HG02852 (cell line): ENCODE measurements around the gene UVSSA.
"Not testable (repeated sequence)": the region's sequence is repeated elsewhere in the genome, so short reads cannot be mapped to it uniquely, and the experiment has no call there.

ENCODE experiments used
- ATAC-seq: cut with Tn5 transposase; IDR thresholded peaks from one replicate; pipeline ENCODE4 v1.9.1; 2021; ENCODE audit warnings: mild to moderate bottlenecking, moderate library complexity; ENCODE audit not compliant: unreplicated experiment

The UVSSA gene

GRCh38 chr4:1329408-1330371, 17.3 kb upstream of the UVSSA start:
- ATAC-seq = no peak

DNA sequence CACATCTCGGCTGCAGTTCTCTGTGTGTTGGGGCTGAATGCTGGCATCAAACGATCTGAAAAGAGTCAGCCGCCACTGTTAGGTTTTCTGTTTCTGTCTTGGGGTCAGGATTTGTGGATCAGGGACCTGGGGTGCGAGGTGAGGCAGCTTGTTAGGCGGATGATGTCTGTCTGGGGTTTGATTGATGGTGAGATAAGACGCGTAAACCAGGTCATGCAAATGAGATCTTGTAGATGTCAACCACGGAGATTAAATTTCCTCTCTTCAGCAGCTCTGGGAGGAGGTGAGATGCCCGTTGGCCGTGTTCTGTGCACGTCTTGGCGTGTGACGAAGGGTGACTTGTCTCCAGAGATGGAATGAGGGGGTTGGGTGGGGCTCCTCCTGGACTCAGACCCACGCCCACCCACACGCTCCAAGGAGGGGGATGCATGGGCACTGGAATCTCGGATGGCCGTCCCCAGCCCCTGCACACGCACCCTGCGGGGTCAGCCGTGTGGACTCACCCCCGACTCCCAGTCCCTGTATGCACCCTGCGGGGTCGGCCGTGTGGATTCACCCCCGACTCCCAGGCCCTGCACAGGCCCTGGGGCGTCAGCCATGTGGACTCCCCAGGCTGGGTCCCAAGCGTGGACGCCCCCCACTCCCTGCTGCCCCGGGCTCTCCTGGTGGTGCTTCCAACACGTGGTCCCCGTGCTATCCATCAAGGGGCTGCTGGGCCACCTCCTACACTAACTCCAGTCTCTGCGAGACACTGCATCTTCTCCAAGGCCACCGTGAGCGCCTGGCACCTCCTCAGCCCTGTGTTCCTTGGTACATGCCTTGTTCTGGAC, 16.0 kb upstream of the UVSSA start:
- ATAC-seq = no peak

DNA sequence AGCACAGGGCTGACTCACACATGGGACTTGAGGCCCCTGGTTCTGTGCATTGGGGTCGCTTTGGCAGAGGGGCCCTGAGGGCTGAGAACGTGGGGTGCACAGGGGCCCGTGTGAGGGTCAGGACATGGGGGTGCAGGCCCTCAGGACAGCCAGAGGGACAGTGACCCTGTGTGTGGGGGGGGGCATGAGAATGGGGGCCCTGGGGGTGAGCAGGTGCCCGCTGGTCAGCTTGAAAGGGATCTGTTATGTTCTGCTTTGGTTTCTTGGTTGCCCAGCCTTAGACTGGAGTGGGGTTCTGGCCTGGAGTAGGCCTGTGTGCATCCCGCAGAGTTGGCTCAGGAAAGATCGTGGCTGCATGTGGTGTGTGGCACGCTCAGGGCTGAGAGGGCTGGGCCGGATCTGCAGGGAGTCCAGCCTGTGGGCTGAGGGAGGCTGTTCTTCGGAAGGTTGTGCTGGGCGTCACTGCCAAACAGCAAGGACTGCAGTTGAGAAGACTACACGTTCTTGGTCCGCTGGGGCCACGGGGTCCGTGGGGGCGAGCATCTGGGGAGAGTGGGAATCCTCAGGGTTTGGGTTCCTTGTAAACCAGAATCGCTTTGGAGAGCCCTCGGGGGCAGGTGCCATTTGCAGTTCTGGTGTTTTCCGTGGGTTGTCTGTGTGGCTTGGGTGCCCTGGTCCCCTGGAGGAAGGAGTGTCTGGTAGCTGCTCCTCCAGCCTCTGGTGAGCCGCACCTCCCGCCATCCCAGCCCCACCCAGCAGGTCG, 15.2 kb upstream of the UVSSA start:
- ATAC-seq = no peak

GRCh38 chr4:1332686-1333085, 14.3 kb upstream of the UVSSA start:
- no peak for ATAC-seq

DNA sequence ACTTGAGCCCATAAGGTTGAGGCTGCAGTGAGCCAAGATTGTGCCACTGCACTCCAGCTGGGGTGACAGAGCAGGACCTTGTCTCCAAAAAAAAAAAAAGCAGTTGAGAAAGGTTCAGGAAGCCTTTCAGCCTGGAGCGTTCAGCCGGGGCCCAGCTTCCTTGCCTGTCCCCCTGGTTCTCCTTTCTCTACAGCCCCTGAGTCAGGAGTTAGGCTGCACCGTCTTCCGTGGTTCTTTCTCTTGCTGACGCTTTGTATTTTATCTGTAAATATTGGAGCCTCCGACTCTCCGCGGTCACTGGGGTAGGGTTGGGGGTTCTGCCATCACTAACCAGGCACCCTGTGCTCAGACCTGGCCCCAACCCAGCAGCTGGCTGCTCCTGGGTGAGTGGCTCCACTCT, 13.8 kb upstream of the UVSSA start:
- ATAC-seq = no peak

- not testable (repeated sequence) for ATAC-seq
Observed at GRCh38 chr4:1333851-1334578, 13.0 kb upstream of the UVSSA start.

DNA sequence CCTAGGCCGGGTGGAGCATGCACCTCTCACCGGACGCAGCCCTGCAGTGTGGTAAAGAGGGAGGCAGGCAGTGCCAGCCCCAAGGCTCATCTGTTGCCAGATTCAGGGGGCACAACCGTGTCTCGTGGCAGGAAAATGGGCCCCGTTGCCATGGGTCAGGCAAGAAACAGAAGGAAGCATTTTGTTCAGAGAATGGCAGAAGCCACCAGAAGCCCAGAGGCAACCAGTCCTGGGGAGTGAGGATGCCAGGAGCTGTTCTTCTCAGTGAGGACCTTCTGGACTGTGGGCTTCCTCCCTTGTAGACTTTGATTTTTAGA, 12.5 kb upstream of the UVSSA start:
- ATAC-seq = no peak

DNA sequence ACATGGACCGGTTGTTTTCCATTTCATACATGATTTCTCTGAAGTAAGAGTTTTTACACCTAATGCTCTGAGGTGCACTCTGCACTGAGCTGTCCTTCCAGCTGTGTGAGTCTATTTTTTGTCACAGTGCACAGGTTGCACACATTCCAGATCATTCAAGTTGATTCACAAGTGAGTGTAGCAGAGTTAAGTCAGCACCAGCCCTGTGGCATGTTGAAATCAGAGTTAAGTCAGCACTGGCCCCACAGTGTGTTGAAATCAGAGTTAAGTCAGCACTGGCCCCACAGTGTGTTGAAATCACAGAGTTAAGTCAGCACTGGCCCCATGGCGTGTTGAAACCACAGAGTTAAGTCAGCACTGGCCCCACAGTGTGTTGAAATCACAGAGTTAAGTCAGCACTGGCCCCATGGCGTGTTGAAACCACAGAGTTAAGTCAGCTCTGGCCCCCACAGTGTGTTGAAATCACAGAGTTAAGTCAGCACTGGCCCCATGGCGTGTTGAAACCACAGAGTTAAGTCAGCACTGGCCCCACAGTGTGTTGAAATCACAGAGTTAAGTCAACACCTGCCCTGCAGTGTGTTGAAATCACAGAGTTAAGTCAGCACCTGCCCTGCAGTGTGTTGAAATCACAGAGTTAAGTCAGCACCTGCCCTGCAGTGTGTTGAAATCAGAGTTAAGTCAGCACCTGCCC, 11.7 kb upstream of the UVSSA start:
- not testable (repeated sequence) for ATAC-seq

- no peak for ATAC-seq
Observed at GRCh38 chr4:1336088-1336491, 10.9 kb upstream of the UVSSA start.

GRCh38 chr4:1337376-1337831, 9.6 kb upstream of the UVSSA start:
- no peak for ATAC-seq

GRCh38 chr4:1337951-1338751, 8.9 kb upstream of the UVSSA start:
- ATAC-seq = no peak

GRCh38 chr4:1338752-1339414, 8.1 kb upstream of the UVSSA start:
- ATAC-seq = no peak

DNA sequence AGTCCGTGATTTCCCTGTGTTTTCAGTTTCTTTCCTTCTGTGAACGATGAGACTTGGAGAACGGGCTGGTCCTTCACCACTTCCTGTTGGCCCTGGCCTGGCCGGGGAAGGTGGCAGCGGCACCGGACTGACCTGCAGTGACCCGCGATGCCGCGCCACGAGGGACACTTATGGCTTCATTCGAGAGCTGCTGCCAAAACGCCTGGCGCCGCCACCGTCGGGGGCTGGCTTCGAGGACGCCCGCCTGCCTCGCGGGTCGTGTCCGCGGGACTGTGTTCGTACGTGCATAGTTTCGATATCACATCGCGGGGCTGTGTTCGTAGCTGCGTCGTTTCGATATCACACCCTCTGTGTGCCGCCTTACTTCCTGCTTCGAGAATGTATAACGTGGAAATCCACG, 7.5 kb upstream of the UVSSA start:
- ATAC-seq = no peak

GRCh38 chr4:1340181-1340747, 6.7 kb upstream of the UVSSA start:
- no peak for ATAC-seq

DNA sequence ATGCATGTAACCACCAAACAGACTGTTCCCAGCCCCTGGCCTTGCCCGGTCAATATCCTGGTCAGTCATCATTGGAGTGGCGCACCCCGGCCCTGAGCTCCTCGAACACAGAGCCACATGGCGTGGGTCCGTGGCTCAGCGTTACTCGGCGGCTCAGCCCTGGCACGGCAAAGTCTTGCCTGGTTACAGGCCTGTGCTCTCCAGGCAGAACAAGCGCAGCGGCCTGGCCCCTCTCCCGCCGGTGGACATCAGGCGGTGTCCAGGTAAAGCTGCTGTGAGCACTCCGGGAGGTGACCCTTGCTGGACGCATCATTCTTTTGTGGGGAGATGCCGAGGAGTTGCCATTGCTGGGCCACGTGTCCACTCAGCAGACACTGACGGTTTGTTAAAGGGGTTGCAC, 6.1 kb upstream of the UVSSA start:
- ATAC-seq = no peak

DNA sequence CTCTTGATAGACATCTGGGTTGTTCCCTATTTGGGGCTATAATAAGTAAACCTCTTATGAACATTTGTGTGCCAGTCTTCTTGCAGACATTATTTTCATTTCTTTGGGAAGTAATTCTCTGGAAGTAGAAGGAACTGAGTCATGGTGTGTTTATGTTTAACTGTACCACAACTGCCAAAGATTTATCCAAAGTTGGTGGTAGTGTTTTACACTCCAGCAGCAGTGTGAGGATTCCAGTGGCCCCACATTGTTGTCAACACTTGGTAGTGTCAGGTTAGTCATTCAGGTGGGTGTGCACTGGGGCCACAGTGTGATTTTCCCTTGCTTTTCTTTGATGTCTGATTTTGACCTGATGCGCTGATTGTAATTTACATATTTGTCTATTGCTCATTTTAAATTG, 5.0 kb upstream of the UVSSA start:
- no peak for ATAC-seq

DNA sequence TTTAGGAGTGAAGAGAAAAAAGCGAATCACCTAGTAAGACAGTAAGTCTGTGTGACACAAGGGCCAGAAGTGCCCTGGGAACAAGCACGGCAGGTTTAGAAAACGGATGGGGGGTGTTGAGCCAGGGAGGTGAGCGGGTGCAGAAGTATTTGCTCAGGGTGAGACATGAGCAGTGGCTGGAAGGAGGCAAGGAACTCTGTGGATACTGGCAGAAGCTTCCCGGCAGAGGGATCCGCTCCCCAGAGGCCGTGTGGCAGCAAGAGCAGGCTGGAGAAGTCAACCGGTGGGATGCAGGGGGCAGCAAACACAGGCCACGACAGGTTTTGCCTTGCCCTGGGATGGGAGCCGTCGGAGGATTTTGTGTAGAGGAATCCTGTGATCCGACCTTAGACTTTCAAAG, 2.3 kb upstream of the UVSSA start:
- no peak for ATAC-seq
